ENCODE results near the gene AATF. TPM values are rescaled to one million over a fixed set of nuclear protein-coding genes. Genes with fewer than 3 reads are reported as not detected.

AATF gene
- total RNA-seq, 1 donor from 2014 or later, result 19.5 TPM

DNA sequence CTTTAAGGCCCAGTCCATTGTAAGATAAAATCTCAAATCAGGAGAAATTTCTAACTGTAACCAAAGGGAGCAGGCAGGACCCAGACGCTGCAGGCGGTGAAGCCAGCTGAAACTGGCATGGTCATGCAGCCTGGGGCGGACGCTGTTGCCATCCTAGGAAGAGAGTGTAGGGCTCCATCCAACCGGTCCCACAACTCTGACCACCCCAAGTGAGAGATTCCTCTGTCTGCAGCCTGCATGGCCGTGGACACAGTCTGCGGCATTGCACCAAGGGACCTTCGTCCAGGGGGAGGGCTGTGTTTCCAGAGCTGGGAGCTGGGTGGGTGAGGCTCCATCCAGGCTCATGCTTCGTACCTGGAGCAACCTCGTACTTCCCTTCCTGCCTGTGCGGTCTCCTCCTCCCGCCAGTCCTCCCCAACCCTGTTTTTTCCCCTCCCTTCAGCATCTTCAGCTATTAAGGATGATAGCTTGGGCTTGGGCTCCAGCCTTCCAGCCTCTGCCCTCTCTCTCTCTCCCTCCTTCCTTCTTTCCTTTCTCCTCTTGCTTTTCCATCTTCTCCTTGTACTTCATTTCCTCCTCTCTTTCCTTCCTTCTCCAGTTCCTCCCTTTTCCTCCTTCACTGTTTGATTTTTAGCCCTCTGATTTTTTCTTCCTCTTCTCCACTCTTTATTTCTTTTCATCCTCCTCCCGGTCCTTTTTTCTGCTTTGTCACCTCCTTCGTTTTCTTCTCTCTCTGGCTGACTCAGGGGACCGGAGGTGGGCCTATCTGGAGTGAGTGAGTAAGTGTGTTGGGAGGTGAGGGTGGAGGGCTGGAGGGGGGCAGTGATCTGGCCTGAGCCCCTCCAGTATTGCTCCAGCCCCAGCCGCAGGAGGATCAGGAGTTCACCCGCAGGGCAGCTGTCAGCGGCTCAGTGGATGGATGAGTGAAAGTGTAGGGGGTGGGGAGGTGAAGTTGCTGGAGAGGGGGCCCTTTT lies 28.4 kb upstream of the AATF start:
- no peak for DNase-seq (ENCODE audit: low spot score in 2 of 2)
- intact Hi-C loops (cut with DNase I), result no loop called here
- Histone ChIP-seq H3K27ac (no peak overlapping the region), H3K27me3 (no peaks in the 10 kb centered on the region), H3K4me3 (no peak overlapping the region), H3K36me3 (no peaks in the 10 kb centered on the region), H3K4me1 (no peaks in the 10 kb centered on the region), H3K9me3 (no peaks in the 10 kb centered on the region)
- TF ChIP-seq, protein P1, sequence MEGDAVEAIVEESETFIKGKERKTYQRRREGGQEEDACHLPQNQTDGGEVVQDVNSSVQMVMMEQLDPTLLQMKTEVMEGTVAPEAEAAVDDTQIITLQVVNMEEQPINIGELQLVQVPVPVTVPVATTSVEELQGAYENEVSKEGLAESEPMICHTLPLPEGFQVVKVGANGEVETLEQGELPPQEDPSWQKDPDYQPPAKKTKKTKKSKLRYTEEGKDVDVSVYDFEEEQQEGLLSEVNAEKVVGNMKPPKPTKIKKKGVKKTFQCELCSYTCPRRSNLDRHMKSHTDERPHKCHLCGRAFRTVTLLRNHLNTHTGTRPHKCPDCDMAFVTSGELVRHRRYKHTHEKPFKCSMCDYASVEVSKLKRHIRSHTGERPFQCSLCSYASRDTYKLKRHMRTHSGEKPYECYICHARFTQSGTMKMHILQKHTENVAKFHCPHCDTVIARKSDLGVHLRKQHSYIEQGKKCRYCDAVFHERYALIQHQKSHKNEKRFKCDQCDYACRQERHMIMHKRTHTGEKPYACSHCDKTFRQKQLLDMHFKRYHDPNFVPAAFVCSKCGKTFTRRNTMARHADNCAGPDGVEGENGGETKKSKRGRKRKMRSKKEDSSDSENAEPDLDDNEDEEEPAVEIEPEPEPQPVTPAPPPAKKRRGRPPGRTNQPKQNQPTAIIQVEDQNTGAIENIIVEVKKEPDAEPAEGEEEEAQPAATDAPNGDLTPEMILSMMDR (IDR thresholded peaks at IDR 0.05), result no peak

DNA sequence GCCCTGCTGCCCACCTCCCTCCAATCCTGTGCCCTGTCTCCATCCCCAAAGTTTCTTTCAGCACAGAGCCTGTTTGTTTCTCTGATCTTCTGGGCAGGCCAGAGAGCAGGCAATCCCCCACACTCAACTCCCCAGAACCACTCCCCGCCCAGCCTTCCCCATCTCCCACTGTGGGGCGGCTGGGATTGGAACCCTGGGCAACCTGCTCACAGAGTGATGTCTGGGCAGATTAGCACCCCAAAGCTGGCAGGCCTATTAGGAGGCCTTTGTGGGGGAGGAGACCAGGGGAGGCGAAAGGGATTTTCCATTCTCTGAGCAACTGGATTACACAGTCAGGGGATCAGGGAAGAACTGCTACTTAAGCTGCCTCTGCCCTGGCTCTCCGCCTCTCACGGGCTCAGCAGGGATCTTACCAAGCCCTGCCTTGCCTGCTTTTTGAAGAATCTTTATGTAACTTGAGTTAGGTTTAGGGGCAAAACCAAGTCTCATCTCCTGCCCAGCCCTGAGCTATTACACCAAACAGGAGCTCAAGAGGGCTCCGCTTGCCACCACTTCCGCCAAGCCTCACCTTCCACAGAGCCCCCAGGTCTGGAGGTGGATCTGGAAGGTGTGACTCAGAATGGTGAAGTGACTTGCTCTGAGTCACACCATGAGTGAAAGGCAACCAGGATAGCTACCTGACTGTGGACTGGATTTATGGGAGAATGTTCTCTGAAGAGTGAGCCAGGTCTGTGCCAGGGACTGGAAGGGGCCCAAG lies 27.5 kb upstream of the AATF start:
- H3K27ac ChIP-seq, result no peak overlapping the region
- no peaks in the 10 kb centered on the region for H3K9me3 ChIP-seq
- no peaks in the 10 kb centered on the region for H3K4me1 ChIP-seq
- DNase-seq (ENCODE audit: low spot score in 2 of 2), result no peak
- no peaks in the 10 kb centered on the region for H3K27me3 ChIP-seq
- no peak overlapping the region for H3K4me3 ChIP-seq
- TF ChIP-seq, protein P1 (IDR thresholded peaks at IDR 0.05), result no peak
- intact Hi-C loops (cut with DNase I), result no loop called here
- no peaks in the 10 kb centered on the region for H3K36me3 ChIP-seq

DNA sequence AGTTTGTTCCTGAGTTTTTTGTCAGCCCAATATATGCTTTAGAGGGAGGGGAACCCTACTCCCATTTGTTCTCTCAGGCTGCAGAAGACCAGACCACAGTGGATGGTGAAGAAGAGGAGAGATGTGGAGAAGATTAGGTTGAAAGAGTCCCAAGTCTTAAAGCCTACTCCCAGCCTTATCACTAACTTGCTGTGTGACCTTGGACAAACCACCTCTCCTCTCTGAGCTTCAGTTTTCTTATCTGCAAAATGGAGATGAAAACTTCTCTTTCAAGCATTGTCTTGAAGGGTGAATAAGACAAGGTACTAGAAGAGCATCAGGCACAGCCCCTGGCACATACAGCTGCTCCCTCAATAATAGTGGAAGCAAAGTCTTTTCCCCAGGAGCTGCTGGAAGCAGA lies 26.6 kb upstream of the AATF start:
- H3K4me3 ChIP-seq, result no peak overlapping the region
- H3K27ac ChIP-seq, result no peak overlapping the region
- TF ChIP-seq, protein P1 (IDR thresholded peaks at IDR 0.05), result no peak
- no peaks in the 10 kb centered on the region for H3K9me3 ChIP-seq
- intact Hi-C loops (cut with DNase I), result no loop called here
- DNase-seq (ENCODE audit: low spot score in 2 of 2), result no peak
- no peaks in the 10 kb centered on the region for H3K36me3 ChIP-seq
- H3K4me1 ChIP-seq, result no peaks in the 10 kb centered on the region
- no peaks in the 10 kb centered on the region for H3K27me3 ChIP-seq

DNA sequence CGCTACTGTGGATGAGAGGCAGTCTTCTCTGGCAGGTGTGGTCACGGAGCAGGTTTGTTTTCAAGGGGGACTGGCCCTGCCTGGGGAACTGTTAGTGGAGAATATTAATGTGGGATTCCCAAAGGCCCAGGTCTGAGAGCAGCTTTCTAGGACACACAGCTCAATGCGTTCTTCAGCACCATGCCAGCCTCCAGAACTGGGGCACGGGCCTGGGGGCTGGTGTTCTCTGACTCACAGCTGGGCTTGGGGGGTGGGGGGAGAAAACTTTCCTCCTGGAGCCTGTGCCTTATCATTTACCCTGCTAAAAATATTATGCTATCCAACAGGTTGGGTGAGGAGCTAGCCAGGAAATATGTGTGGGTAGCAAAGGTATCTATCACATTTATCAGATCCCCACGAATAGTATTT lies 24.9 kb upstream of the AATF start:
- H3K4me3 ChIP-seq, result no peak overlapping the region
- intact Hi-C loops (cut with DNase I), result no loop called here
- TF ChIP-seq, protein P1 (IDR thresholded peaks at IDR 0.05), result no peak
- no peak for DNase-seq (ENCODE audit: low spot score in 2 of 2)
- H3K4me1 ChIP-seq, result no peaks in the 10 kb centered on the region
- H3K27me3 ChIP-seq, result peaks cover 6% of the 10 kb centered on the region
- H3K36me3 ChIP-seq, result no peaks in the 10 kb centered on the region
- H3K27ac ChIP-seq, result no peak overlapping the region
- no peaks in the 10 kb centered on the region for H3K9me3 ChIP-seq

DNA sequence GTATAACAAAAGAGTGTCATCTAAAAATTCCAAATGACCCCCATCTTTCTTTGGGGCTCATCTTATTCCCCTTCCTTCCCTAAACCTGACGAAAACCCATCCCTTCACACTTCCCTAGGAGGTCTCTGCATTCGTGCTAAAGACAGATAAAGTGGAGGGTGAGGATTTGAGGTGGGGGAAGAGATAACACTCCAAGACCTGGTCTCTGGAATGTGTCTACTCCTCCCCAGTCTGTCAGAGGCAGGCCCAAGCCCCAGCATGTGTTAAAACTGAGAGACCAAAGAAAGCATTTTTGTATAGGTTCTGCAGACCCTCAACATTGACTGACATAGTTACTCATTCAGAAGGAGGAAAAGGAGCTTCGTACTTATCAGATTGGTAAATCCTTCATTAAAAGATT lies 22.5 kb upstream of the AATF start:
- Histone ChIP-seq H3K9me3 (no peaks in the 10 kb centered on the region), H3K4me1 (no peaks in the 10 kb centered on the region), H3K4me3 (no peak overlapping the region), H3K36me3 (no peaks in the 10 kb centered on the region), H3K27ac (no peak overlapping the region), H3K27me3 (peaks cover 16% of the 10 kb centered on the region)
- intact Hi-C loops (cut with DNase I), result no loop called here
- no peak for DNase-seq (ENCODE audit: low spot score in 2 of 2)
- TF ChIP-seq, protein P1 (IDR thresholded peaks at IDR 0.05), result no peak
